22Rv1 (cell line): ENCODE results near the gene COL23A1.

Source experiments
- H3K27ac ChIP-seq: fragments of 450-650 bp; 2 replicates; pipeline ENCODE4 v1.5.1; 2017
- CTCF ChIP-seq: fragments of 450-650 bp; IDR thresholded peaks from 2 replicates; pipeline ENCODE4 v1.5.1; 2017; ENCODE audit warnings: mild to moderate bottlenecking
- ZFX ChIP-seq: fragments of 450-650 bp; IDR thresholded peaks from 2 replicates; pipeline ENCODE4 v1.6.1; 2017; ENCODE audit warnings: antibody characterized with exemption, borderline replicate concordance

COL23A1 gene

DNA sequence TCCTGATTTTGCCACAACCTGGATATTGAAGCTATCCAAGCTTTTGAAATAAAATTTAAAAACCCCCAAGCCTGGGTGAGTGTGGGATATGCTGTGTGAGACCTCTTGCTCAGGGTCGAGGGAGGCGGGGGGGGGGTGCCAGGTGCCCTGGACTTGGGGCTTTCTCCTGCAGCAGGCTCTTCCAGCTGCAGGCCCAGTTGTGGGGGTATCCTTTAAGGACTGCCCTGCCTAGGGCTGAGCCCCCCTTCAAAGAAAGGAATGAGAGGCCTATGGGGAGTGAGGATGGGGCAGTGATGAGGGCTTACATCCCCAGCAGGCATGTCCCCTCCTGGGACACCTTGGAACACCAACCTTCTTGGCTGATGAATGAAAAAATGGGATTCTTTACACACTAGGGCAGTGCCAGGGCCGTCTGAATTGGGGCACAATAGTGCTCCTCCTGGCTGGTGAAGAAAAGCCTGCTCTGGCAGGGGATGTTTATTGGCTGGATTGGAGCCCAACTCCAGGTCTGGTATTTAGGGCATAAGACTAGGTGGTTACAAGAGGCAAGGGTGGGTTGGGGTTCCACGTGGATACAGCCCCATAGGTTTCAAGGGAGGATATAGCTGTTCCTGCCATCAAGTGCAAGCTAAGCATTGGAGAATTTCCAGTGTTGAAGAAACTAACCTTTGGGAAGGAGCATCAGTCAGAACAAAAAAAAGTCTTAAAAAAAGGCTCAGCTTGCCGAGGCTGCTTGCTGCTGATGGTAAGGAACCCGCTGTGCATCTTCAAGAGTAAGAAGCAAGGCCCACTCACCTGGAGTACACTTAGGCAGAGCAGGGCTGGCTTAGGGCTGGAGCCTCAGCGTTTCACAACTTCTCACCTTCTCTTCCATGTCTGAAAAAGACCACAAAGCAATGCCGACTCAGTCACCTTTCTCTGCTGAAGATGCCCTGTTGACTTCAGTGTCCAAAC is 378.8 kb downstream of the COL23A1 start:
- H3K27ac ChIP-seq, result peak overlapping the region; percentile 53
- TF ChIP-seq ZFX, result no peak
- no peak for TF ChIP-seq CTCF

DNA sequence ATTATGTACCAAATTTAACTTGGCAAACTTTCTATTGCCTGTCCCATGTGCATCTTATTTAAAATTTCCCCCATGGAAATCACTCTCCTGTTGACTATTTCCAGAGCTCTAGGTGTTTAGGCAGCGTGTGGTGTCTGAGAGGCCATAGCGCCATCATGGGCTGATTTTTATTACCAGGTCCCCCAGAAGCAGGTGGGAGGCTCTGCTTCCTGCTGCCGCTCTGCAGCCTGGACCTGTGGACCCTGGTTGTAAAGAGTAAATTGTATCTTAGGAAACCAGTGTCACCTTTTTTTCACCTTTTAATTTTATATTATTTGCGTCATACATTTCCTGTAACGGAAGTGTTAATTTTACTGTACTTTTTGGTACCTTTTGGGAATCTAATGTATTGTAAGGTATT is 379.5 kb downstream of the COL23A1 start:
- peak overlapping the region; percentile 53 for H3K27ac ChIP-seq
- TF ChIP-seq ZFX (no peak), CTCF (no peak)

- TF ChIP-seq ZFX (no peak), CTCF (no peak)
- peak overlapping the region; percentile 53 for H3K27ac ChIP-seq
Observed at GRCh38 chr5:178210073-178210535, 380.1 kb downstream of the COL23A1 start.

- TF ChIP-seq CTCF (no peak), ZFX (no peak)
- H3K27ac ChIP-seq, result peak overlapping the region; percentile 97
Observed at GRCh38 chr5:178209334-178210072, 380.7 kb downstream of the COL23A1 start.

- TF ChIP-seq CTCF, result no peak
- TF ChIP-seq ZFX, result no peak
- peak overlapping the region; percentile 97 for H3K27ac ChIP-seq
Observed at GRCh38 chr5:178208540-178209227, 381.5 kb downstream of the COL23A1 start.

- peak overlapping the region; percentile 97 for H3K27ac ChIP-seq
Observed at GRCh38 chr5:178207917-178208280, 382.3 kb downstream of the COL23A1 start.

More at GRCh38 chr5:178207917-178208280, 382.3 kb downstream of the COL23A1 start:
- TF ChIP-seq ZFX (no peak), CTCF (no peak)
